NCI-H345 treated with DMSO at 0.1 percent for 48 hours (cell line): ENCODE data around the gene EVI2A.

Experiments used
- DNase-seq: peaks from one replicate; lab custom pipeline; 2025; ENCODE audit not compliant: unreplicated experiment; lab: John Stamatoyannopoulos, UW

EVI2A gene

GRCh38 chr17:31279401-31279800 is 42.0 kb downstream of the EVI2A start:
- DNase-seq: no peak

- no peak for DNase-seq
Measured at GRCh38 chr17:31275116-31275515, 46.3 kb downstream of the EVI2A start.

GRCh38 chr17:31274252-31274651 is 47.2 kb downstream of the EVI2A start:
- no peak for DNase-seq

- no peak for DNase-seq
Measured at GRCh38 chr17:31273516-31273915, 47.9 kb downstream of the EVI2A start.

GRCh38 chr17:31272803-31273202 is 48.6 kb downstream of the EVI2A start:
- DNase-seq: no peak

- DNase-seq: no peak
Measured at GRCh38 chr17:31272236-31272635, 49.2 kb downstream of the EVI2A start.

- DNase-seq: no peak
Measured at GRCh38 chr17:31269578-31269983, 51.8 kb downstream of the EVI2A start.

- DNase-seq: no peak
Measured at GRCh38 chr17:31269036-31269577, 52.3 kb downstream of the EVI2A start.
